ENCODE results near the gene MAST2. TPM values are rescaled to one million over a fixed set of nuclear protein-coding genes. Genes with fewer than 3 reads are reported as not detected.

MAST2 gene
- total and polyA plus RNA-seq, 2 experiments from 2014 or later, result 14.2 to 19.1 TPM

GRCh38 chr1:45785583-45785982 lies 17.8 kb upstream of the MAST2 start:
- Histone ChIP-seq H3K27ac (no peak overlapping the region), H3K9me2 (ENCODE audit: insufficient read depth) (no peaks in the 10 kb centered on the region), H3K4me3 (no peak overlapping the region), H3K36me3 (ENCODE audit: low read depth) (no peaks in the 10 kb centered on the region), H3K4me1 (ENCODE audit: insufficient read depth) (no peaks in the 10 kb centered on the region), H4K20me1 (ENCODE audit: insufficient read depth) (no peaks in the 10 kb centered on the region), H3K27me3 (replicated peaks; ENCODE audit: insufficient read depth) (peaks cover 10% of the 10 kb centered on the region), H2AFZ (no peak overlapping the region), H3K4me2 (ENCODE audit: unreplicated experiment) (no peak overlapping the region), H3K9me3 (ENCODE audit: low read depth) (no peaks in the 10 kb centered on the region), H3K79me2 (ENCODE audit: insufficient read depth) (no peaks in the 10 kb centered on the region), H3K9ac (no peak overlapping the region), H3F3A (ENCODE audit: insufficient read depth) (no peaks in the 10 kb centered on the region)
- WGBS, 2 experiments (ENCODE audit: low coverage in 1 of 2, low lambda C conversion rate in 2 of 2, missing lambda C conversion rate in 2 of 2), result 57 to 63% methylated on average over 4 of the region's 4 CpGs
- in situ Hi-C loops (cut with MboI), result no loop called here
- TF ChIP-seq EZH2 (IDR thresholded peaks at IDR 0.05; ENCODE audit: insufficient read depth, poor library complexity, severe bottlenecking), result no peak
- no peak for TF ChIP-seq EZH2phosphoT487 (IDR thresholded peaks at IDR 0.05; ENCODE audit: insufficient read depth, low read depth)
- no peak for DNase-seq

GRCh38 chr1:45787905-45788304 lies 15.5 kb upstream of the MAST2 start:
- no peak overlapping the region for H2AFZ ChIP-seq
- 62 to 64% methylated on average over 4 of the region's 4 CpGs for WGBS, 2 experiments (ENCODE audit: low coverage in 1 of 2, low lambda C conversion rate in 2 of 2, missing lambda C conversion rate in 2 of 2)
- no peak for DNase-seq

DNA sequence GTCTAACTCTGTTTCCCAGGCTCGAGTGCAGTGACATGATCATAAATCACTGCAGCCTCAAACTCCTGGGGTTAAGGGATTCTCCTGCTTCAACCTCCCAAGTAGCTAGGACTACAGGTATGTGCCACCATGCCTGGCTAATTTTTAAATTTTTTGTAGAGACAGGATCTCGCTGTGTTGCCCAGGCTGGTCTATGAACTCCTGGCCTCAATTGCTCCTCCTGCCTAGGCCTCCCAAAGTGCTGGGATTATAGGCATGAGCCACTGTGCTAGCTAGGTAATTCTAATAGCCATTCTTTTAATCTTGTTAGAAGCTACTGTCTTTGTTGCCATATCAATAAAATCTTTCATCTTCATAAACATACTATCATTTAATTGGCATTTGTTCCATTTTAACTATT lies 13.8 kb upstream of the MAST2 start:
- in situ Hi-C loops (cut with MboI), result no loop called here
- H3K9ac ChIP-seq, result no peak overlapping the region

More at GRCh38 chr1:45787905-45788304, 15.5 kb upstream of the MAST2 start:
- in situ Hi-C loops (cut with MboI), result no loop called here
- no peaks in the 10 kb centered on the region for H3K36me3 ChIP-seq (ENCODE audit: low read depth)
- H3K79me2 ChIP-seq (ENCODE audit: insufficient read depth), result no peaks in the 10 kb centered on the region
- H3K4me2 ChIP-seq (ENCODE audit: unreplicated experiment), result no peak overlapping the region
- peaks cover 3% of the 10 kb centered on the region; the same call in 1 of the 2 replicates for H3K27me3 ChIP-seq (replicated peaks; ENCODE audit: insufficient read depth)
- H3K9me3 ChIP-seq (ENCODE audit: low read depth), result no peaks in the 10 kb centered on the region
- no peaks in the 10 kb centered on the region for H3F3A ChIP-seq (ENCODE audit: insufficient read depth)
- H4K20me1 ChIP-seq (ENCODE audit: insufficient read depth), result no peaks in the 10 kb centered on the region
- no peak overlapping the region for H3K4me3 ChIP-seq
- TF ChIP-seq EZH2 (IDR thresholded peaks at IDR 0.05; ENCODE audit: insufficient read depth, poor library complexity, severe bottlenecking) (no peak), EZH2phosphoT487 (IDR thresholded peaks at IDR 0.05; ENCODE audit: insufficient read depth, low read depth) (no peak)
- no peaks in the 10 kb centered on the region for H3K4me1 ChIP-seq (ENCODE audit: insufficient read depth)
- H3K27ac ChIP-seq, result no peak overlapping the region
- H3K9me2 ChIP-seq (ENCODE audit: insufficient read depth), result no peaks in the 10 kb centered on the region
- no peak overlapping the region for H3K9ac ChIP-seq

GRCh38 chr1:45792744-45793143 lies 10.7 kb upstream of the MAST2 start:
- no peaks in the 10 kb centered on the region for H3K9me2 ChIP-seq (ENCODE audit: insufficient read depth)
- TF ChIP-seq EZH2 (IDR thresholded peaks at IDR 0.05; ENCODE audit: insufficient read depth, poor library complexity, severe bottlenecking) (no peak), EZH2phosphoT487 (IDR thresholded peaks at IDR 0.05; ENCODE audit: insufficient read depth, low read depth) (no peak)
- H3K79me2 ChIP-seq (ENCODE audit: insufficient read depth), result no peaks in the 10 kb centered on the region
- no peaks in the 10 kb centered on the region for H3K9me3 ChIP-seq (ENCODE audit: low read depth)
- no peak overlapping the region for H3K4me3 ChIP-seq
- no peak for DNase-seq
- no peak overlapping the region for H3K27ac ChIP-seq
- no peak overlapping the region for H3K4me2 ChIP-seq (ENCODE audit: unreplicated experiment)
- no peaks in the 10 kb centered on the region for H3K36me3 ChIP-seq (ENCODE audit: low read depth)
- no peak overlapping the region for H2AFZ ChIP-seq
- no peaks in the 10 kb centered on the region for H3K4me1 ChIP-seq (ENCODE audit: insufficient read depth)
- no peaks in the 10 kb centered on the region for H4K20me1 ChIP-seq (ENCODE audit: insufficient read depth)
- in situ Hi-C loops (cut with MboI), result no loop called here
- H3K9ac ChIP-seq, result no peak overlapping the region
- H3F3A ChIP-seq (ENCODE audit: insufficient read depth), result no peaks in the 10 kb centered on the region
- 79 to 82% methylated on average over 4 of the region's 4 CpGs for WGBS, 2 experiments (ENCODE audit: low coverage in 1 of 2, low lambda C conversion rate in 2 of 2, missing lambda C conversion rate in 2 of 2)
- H3K27me3 ChIP-seq (replicated peaks; ENCODE audit: insufficient read depth), result no peaks in the 10 kb centered on the region

More for the DNA sequence above, 13.8 kb upstream of the MAST2 start:
- Histone ChIP-seq H4K20me1 (ENCODE audit: insufficient read depth) (no peaks in the 10 kb centered on the region), H3K4me1 (ENCODE audit: insufficient read depth) (no peaks in the 10 kb centered on the region), H3K27me3 (replicated peaks; ENCODE audit: insufficient read depth) (no peaks in the 10 kb centered on the region), H3K27ac (no peak overlapping the region), H3K79me2 (ENCODE audit: insufficient read depth) (no peaks in the 10 kb centered on the region), H2AFZ (no peak overlapping the region), H3K9me2 (ENCODE audit: insufficient read depth) (no peaks in the 10 kb centered on the region), H3K36me3 (ENCODE audit: low read depth) (no peaks in the 10 kb centered on the region), H3K9me3 (ENCODE audit: low read depth) (no peaks in the 10 kb centered on the region), H3F3A (ENCODE audit: insufficient read depth) (no peaks in the 10 kb centered on the region), H3K4me2 (ENCODE audit: unreplicated experiment) (no peak overlapping the region), H3K4me3 (no peak overlapping the region)
- 66 to 78% methylated on average over 2 of the region's 2 CpGs for WGBS, 2 experiments (ENCODE audit: low coverage in 1 of 2, low lambda C conversion rate in 2 of 2, missing lambda C conversion rate in 2 of 2)
- no peak for DNase-seq
- TF ChIP-seq EZH2 (IDR thresholded peaks at IDR 0.05; ENCODE audit: insufficient read depth, poor library complexity, severe bottlenecking) (no peak), EZH2phosphoT487 (IDR thresholded peaks at IDR 0.05; ENCODE audit: insufficient read depth, low read depth) (no peak)

Data from GM23248 (cell line).